HG03378 (cell line): ENCODE measurements around the gene TMEM117.
A peak's percentile ranks its signal among the peaks of the same experiment; 100 is the strongest.

Source experiments
- ATAC-seq: cut with Tn5 transposase; IDR thresholded peaks from one replicate; pipeline ENCODE4 v1.9.1; 2021; ENCODE audit warnings: mild to moderate bottlenecking, moderate library complexity; ENCODE audit not compliant: unreplicated experiment

Gene TMEM117

DNA sequence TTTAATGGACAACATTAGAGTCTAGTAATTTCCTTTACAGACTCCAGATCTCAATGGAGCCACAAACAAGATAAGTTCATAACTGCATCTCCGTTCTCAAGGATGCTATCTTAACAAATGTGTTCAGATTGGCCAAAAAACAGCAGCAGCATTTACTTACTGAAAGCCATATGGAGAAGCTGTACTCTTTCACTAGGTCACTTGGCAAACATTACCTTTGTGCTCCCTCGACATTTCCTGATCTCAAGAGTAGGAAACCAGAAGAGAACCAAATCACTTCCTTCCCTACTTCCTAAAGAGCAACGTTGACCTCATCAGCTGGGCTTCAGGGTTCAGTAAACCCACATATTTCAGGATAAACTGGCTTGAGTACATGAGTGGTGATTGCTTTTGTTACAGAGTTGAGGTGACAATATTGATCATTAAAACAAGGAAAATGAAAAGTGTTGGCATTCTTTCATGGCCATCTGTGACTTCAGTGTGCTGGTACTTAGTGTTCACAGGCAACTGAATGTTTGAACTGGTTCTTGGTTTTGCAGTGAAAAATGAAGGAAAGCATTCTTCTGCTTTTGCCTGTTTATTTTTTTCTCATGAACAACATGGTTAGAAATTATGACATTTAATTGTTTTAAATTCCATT, 449.6 kb downstream of the TMEM117 start:
- no peak for ATAC-seq

GRCh38 chr12:44286336-44286735, 450.5 kb downstream of the TMEM117 start:
- peak; percentile 90 for ATAC-seq

DNA sequence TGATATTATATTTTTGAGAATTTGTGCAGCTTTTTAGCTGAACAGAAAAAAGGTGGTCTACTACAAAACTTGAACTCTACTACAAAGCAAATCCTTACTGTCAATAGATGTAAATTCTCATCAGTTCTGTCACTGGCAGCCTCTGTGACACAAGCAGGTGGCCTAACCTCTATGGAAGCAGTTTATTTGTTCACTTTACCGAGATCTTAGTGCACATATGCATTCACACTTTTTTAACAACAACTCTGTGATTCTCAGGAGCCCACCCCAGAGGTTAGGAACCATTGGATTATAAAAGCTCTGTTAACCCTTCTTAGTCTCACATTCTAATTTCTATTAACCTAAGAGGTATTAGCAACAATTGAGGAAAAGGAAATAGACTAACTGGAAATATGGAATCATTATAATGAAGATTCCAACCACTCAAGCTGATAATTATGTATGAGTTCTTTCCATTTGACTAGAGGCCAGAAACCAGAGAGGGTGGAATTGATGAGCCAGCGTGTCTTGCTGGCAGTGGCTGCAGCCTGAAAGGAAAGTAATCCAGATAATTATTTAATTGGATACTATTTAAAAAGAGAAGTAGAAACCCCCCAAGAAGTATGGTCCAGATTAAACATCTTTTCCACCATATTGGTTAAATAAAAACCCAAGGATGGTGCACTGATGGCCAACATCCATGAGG, 451.1 kb downstream of the TMEM117 start:
- no peak for ATAC-seq

- no peak for ATAC-seq
Observed at GRCh38 chr12:44287545-44287944, 451.7 kb downstream of the TMEM117 start.

DNA sequence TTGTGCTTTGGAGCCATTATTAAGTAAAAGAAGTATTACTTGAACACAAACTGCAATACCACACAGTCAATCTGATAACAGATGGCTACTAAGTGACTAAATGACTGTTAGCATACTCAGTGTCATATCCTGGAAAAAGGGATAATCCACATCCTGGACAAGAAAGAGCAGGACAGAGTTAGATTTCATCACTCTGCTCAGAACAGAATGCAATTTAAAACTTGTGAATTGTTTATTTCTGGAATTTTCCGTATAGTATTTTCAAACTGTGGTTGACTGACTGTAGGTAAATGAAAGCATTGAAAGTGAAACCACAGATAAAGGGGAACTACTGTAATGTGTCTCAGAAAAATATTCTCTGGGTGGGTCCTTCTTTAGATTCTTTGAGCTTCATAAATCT, 458.8 kb downstream of the TMEM117 start:
- peak; percentile 98 for ATAC-seq

GRCh38 chr12:44295958-44296623, 460.2 kb downstream of the TMEM117 start:
- ATAC-seq, result no peak

- ATAC-seq, result no peak
Observed at GRCh38 chr12:44296624-44297197, 460.8 kb downstream of the TMEM117 start.

GRCh38 chr12:44299524-44299923, 463.6 kb downstream of the TMEM117 start:
- ATAC-seq, result no peak

- ATAC-seq, result no peak
Observed at GRCh38 chr12:44307506-44308168, 471.8 kb downstream of the TMEM117 start.

- ATAC-seq, result no peak
Observed at GRCh38 chr12:44313188-44313587, 477.3 kb downstream of the TMEM117 start.

GRCh38 chr12:44314007-44314500, 478.2 kb downstream of the TMEM117 start:
- no peak for ATAC-seq

- peak; percentile 94 for ATAC-seq
Observed at GRCh38 chr12:44317651-44318126, 481.8 kb downstream of the TMEM117 start.

- ATAC-seq, result no peak
Observed at GRCh38 chr12:44331269-44331668, 495.4 kb downstream of the TMEM117 start.

DNA sequence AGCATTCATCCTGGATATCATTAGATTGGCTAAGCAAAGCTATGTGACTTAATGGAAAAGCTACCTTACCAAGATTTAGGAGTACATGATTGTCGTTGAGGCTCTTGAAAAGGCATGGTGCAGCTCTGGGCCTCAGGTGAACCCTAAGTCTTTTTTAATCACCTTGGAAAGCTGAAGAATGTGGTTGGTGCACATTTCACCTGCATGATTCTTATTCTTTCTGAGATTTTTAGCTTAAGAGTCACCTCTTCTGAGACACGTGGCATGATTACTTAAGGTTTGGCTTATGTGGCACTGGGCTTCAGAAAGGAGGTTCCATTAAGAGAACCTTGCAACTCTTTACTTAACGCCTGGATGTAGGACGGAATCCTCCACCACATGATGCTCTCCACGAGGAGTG, 498.5 kb downstream of the TMEM117 start:
- no peak for ATAC-seq

GRCh38 chr12:44335030-44335429, 499.1 kb downstream of the TMEM117 start:
- ATAC-seq, result no peak

- ATAC-seq, result no peak
Observed at GRCh38 chr12:44336577-44336976, 500.7 kb downstream of the TMEM117 start.

DNA sequence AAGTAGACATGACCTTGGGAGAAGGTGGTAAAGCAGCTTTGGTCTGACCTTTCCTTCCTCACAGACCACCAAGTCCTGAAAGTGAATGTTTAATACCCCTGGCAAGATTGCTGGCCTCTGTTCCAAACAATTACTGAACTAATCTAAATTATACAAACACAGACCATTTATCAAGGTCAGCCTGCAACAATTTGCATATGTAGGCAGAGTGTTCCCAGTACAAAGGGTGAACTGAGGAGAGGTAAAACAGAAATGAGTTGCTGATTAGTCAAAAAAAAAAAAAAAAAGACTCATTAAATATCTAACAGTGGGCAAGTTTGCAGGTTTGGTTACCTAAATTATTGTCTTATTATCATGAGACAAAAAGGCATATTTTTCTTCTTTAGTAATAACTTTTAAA, 506.5 kb downstream of the TMEM117 start:
- no peak for ATAC-seq

DNA sequence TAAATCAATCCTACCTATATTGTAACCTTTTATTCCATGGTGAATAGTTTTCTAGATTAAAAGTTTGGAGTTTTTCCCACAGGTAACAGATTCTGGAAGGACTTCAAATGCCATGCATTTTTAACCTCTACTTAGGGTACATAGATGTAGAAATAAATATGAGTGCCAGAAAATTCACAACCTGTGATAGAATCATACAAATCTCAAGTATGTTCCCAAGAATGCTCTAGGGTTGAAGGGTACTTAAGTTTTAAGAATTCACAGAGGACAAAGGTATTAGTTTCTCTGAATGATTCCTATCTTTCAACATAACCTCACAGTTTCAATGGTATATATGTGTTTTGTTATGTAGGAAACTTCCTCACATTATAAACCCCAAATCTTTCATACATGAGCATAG, 511.3 kb downstream of the TMEM117 start:
- no peak for ATAC-seq

GRCh38 chr12:44357494-44357893, 521.6 kb downstream of the TMEM117 start:
- ATAC-seq, result no peak

DNA sequence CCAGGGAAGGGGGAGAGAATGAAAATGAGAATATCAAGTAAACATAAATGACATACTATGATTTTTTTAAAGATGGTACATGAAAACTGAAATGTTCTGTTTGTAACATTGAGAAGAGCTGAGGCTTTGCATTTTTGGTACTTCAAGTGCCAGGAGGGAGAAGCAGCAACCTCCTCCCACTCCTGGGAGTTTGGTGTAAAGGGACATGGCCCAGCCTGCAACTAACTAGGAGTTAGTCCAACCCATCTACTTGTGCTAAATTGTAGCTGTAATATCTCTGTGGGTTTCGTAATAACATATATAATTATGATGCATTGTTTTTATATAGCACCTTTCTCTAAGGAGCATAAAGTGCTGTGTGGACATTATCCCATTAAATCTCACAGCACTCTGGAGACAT, 522.8 kb downstream of the TMEM117 start:
- no peak for ATAC-seq

GRCh38 chr12:44362947-44363346, 527.1 kb downstream of the TMEM117 start:
- no peak for ATAC-seq
